PC-9 (cell line): ENCODE data around the gene ZNF236. TPM values are rescaled to one million over a fixed set of nuclear protein-coding genes. Genes with fewer than 3 reads are reported as not detected.

Experiments used
- BruUV-seq: library from RNA; stranded (reverse); fragments of 400-500 nt; replicated peaks from 2 replicates; lab custom pipeline; 2021; lab: Mats Ljungman, UMichigan
- CTCF ChIA-PET: fragments of 300-600 bp; sonication (Branson Sonifier 250); formaldehyde crosslinking; loops from one replicate; lab custom pipeline; 2022; ENCODE audit warnings: antibody characterized with exemption; lab: Charles Lee
- POLR2A ChIA-PET: fragments of 300-600 bp; sonication (Branson Sonifier 250); formaldehyde crosslinking; loops from one replicate; lab custom pipeline; 2022; ENCODE audit warnings: antibody characterized with exemption; ENCODE audit not compliant: unreplicated experiment; lab: Charles Lee
- DNase-seq, 2 experiments: peaks; one replicate each; pipeline versions ENCODE4 v3.0.0 to v3.0.0-alpha.2; 2015 to 2022; ENCODE audit warnings: mixed read lengths in 1 of 2
- H2AFZ ChIP-seq: fragments of 200-600 bp; sonication (generic); 2 replicates; pipeline ENCODE4 v1.8.1; 2017; ENCODE audit warnings: antibody characterized with exemption
- H3F3A ChIP-seq: fragments of 200-600 bp; sonication (generic); 2 replicates; pipeline ENCODE4 v1.8.1; 2017; ENCODE audit warnings: antibody characterized with exemption, mild to moderate bottlenecking, low read depth; ENCODE audit not compliant: insufficient read depth
- H3K27ac ChIP-seq: fragments of 200-600 bp; sonication (generic); 2 replicates; pipeline ENCODE4 v1.6.1; 2016; ENCODE audit warnings: mixed run types
- H3K27me3 ChIP-seq: fragments of 200-600 bp; sonication (generic); 2 replicates; pipeline ENCODE4 v1.6.1; 2016; ENCODE audit warnings: low read depth, mixed run types; ENCODE audit not compliant: insufficient read depth
- H3K36me3 ChIP-seq: fragments of 200-600 bp; sonication (generic); 2 replicates; pipeline ENCODE4 v1.6.1; 2016; ENCODE audit warnings: low read depth, mixed run types
- H3K4me1 ChIP-seq: fragments of 200-600 bp; sonication (generic); replicated peaks from 2 replicates; pipeline ENCODE4 v1.6.1; 2016; ENCODE audit warnings: mixed run types; ENCODE audit not compliant: insufficient read depth
- H3K4me2 ChIP-seq: fragments of 200-600 bp; sonication (generic); 2 replicates; pipeline ENCODE4 v1.6.1; 2017; ENCODE audit warnings: mixed run types
- H3K4me3 ChIP-seq: fragments of 200-600 bp; sonication (generic); 2 replicates; pipeline ENCODE4 v1.6.1; 2016; ENCODE audit warnings: mixed run types
- H3K79me2 ChIP-seq: fragments of 200-600 bp; sonication (generic); 2 replicates; pipeline ENCODE4 v1.6.1; 2017; ENCODE audit warnings: low read depth, mixed run types
- H3K9me2 ChIP-seq: fragments of 200-600 bp; sonication (generic); 2 replicates; pipeline ENCODE4 v1.8.1; 2017; ENCODE audit warnings: mild to moderate bottlenecking; ENCODE audit not compliant: insufficient read depth
- H3K9me3 ChIP-seq: fragments of 200-600 bp; sonication (generic); 2 replicates; pipeline ENCODE4 v1.8.1; 2016; ENCODE audit warnings: low read depth; ENCODE audit not compliant: insufficient read depth
- H4K20me1 ChIP-seq: fragments of 200-600 bp; sonication (generic); 2 replicates; pipeline ENCODE4 v1.8.1; 2017; ENCODE audit not compliant: insufficient read depth
- EZH2 ChIP-seq: fragments of 200-600 bp; sonication (generic); IDR thresholded peaks from 2 replicates; pipeline ENCODE4 v1.8.0; 2017; ENCODE audit warnings: antibody characterized with exemption, low read depth
- intact Hi-C: fragments of 100-400 bp; cut with micrococcal nuclease; formaldehyde crosslinking; loops from one replicate; pipeline ENCODE4 v1.10.0; 2022; ENCODE audit not compliant: unreplicated experiment
- total RNA-seq: library from RNA; stranded (reverse); gene quantifications from 2 replicates; pipeline ENCODE4 v1.2.3, GENCODE V29; 2021
- TF ChIP-seq, protein P1 (sequence below): fragments of 200-600 bp; sonication (generic); conservative IDR thresholded peaks from 2 replicates; pipeline ENCODE4 v1.6.1; 2017; ENCODE audit warnings: mixed run types, antibody characterized with exemption, mild to moderate bottlenecking, moderate library complexity

Gene ZNF236
- total RNA-seq, 1 experiment from 2014 or later = 10.8 TPM

DNA sequence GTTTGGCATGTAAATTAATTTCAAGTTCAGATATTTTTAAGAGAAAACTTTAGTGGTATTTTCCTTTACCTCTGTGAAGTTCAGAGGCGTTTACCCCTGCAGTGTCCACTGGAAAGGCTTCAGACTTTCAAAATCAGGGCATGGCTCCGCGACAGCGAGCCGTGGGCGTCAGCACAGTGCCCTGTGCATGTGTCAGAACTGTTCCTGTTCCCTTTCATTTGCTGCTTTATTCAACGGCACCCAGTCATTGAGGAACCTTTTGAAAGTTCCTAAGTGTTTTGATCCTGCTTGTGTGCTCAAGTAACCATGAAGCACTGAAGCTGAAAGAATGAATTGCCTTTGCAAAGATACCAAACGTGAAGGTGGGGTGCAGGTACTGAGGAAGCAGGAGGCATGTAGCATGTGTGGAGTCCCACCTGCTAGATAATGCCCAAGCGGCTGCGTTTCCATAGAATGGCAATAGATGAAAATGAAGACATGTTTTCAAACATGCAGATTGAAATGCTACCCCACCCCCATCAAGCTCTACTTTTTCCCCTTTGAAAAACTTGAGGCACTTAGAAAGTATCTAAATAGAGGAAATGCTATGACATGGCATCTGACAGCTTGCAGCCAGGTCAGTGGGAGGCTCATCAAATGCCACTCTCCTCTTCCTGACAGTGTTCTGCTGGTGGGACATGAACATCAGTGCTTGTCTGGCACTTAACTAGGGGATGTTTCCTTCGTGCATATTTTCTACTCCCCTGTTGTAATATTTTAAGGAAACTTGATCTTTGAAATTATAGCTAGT, 148.6 kb downstream of the ZNF236 start:
- POLR2A ChIA-PET = no interaction called here
- TF ChIP-seq, protein P1, sequence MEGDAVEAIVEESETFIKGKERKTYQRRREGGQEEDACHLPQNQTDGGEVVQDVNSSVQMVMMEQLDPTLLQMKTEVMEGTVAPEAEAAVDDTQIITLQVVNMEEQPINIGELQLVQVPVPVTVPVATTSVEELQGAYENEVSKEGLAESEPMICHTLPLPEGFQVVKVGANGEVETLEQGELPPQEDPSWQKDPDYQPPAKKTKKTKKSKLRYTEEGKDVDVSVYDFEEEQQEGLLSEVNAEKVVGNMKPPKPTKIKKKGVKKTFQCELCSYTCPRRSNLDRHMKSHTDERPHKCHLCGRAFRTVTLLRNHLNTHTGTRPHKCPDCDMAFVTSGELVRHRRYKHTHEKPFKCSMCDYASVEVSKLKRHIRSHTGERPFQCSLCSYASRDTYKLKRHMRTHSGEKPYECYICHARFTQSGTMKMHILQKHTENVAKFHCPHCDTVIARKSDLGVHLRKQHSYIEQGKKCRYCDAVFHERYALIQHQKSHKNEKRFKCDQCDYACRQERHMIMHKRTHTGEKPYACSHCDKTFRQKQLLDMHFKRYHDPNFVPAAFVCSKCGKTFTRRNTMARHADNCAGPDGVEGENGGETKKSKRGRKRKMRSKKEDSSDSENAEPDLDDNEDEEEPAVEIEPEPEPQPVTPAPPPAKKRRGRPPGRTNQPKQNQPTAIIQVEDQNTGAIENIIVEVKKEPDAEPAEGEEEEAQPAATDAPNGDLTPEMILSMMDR = no peak
- TF ChIP-seq EZH2 = no peak

DNA sequence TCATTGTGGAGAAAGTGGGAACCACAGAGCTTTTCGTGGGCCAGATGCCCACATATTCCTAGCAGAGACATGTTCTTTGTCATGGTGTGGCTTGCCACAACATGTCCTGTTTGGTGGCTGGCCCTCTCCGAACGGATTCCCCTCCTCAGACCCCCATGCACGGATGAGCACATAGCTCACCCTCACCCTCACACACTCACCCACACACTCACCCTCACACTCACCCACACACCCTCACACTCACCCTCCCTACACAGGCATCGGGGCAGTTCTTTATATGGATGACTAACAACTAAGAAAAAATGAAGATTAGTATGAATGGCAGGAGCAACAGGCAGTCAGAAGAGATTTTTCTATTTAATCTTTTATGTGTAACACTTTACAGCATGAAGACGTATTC, 149.9 kb downstream of the ZNF236 start:
- Histone ChIP-seq H3K36me3 (no peaks in the 10 kb centered on the region), H3K9me3 (no peaks in the 10 kb centered on the region), H3K9me2 (no peaks in the 10 kb centered on the region), H3K27ac (no peak overlapping the region), H3K27me3 (no peaks in the 10 kb centered on the region), H3K4me1 (no peaks in the 10 kb centered on the region), H3K4me3 (no peak overlapping the region), H2AFZ (no peak overlapping the region), H3F3A (no peaks in the 10 kb centered on the region), H4K20me1 (no peaks in the 10 kb centered on the region), H3K79me2 (no peaks in the 10 kb centered on the region), H3K4me2 (no peak overlapping the region)
- no peak for DNase-seq
- no TSS peak for BruUV-seq
- TF ChIP-seq, protein P1 = no peak
- TF ChIP-seq EZH2 = no peak
- ChIA-PET CTCF (no interaction called here), POLR2A (no interaction called here)
- intact Hi-C loops = no loop called here

More for the DNA sequence above, 148.6 kb downstream of the ZNF236 start:
- Histone ChIP-seq H4K20me1 (no peaks in the 10 kb centered on the region), H3K27me3 (no peaks in the 10 kb centered on the region), H3K4me3 (no peak overlapping the region), H3K79me2 (no peaks in the 10 kb centered on the region), H3F3A (no peaks in the 10 kb centered on the region), H3K36me3 (no peaks in the 10 kb centered on the region), H3K27ac (no peak overlapping the region), H3K4me1 (no peaks in the 10 kb centered on the region), H3K9me2 (no peaks in the 10 kb centered on the region), H3K9me3 (no peaks in the 10 kb centered on the region), H3K4me2 (no peak overlapping the region), H2AFZ (no peak overlapping the region)
- CTCF ChIA-PET = no interaction called here
- intact Hi-C loops = no loop called here
- DNase-seq = no peak
- no TSS peak for BruUV-seq

DNA sequence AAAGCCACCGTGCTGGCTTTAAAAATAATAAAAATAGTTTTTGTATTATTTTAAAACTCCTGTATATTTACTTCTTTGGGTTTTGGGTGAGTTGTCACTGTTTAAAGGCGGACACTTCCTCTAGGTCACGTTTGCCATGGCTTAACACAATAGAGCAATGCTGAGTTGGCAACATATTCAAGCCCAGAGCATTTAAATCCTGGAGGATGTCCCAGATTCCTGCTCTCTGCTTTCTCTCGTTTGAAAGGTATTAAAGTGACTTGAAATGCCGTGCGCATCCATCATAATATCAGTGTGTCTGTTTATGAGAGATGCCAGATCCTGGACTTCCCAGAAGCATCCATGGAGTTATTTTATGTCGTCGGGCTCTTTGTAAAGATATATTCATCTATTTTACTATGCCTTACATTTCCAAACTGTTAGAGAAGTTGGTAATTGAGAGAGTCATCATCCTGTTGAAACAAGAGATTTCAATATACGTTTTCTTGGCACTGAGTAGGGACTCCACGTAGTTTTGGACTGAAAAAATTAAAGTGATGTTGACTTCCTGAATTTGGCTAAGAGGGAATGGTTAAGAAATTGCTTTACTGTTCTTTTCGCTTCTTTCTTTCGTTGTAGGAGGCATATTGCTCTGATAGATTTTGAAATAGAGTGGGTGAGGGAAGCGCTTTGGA, 150.6 kb downstream of the ZNF236 start:
- no peak for TF ChIP-seq EZH2
- TF ChIP-seq, protein P1 = no peak
- Histone ChIP-seq H3K27ac (no peak overlapping the region), H3K36me3 (no peaks in the 10 kb centered on the region), H3K9me2 (no peaks in the 10 kb centered on the region), H3K4me2 (no peak overlapping the region), H3F3A (no peaks in the 10 kb centered on the region), H3K9me3 (no peaks in the 10 kb centered on the region), H4K20me1 (no peaks in the 10 kb centered on the region), H3K79me2 (no peaks in the 10 kb centered on the region), H3K27me3 (no peaks in the 10 kb centered on the region), H3K4me3 (no peak overlapping the region), H2AFZ (no peak overlapping the region), H3K4me1 (no peaks in the 10 kb centered on the region)
- no peak for DNase-seq
- CTCF ChIA-PET = no interaction called here
- POLR2A ChIA-PET = no interaction called here
- intact Hi-C loops = no loop called here
- BruUV-seq = no TSS peak
